T-cell (primary cell): ENCODE results near the gene MXRA8. TPM values are rescaled to one million over a fixed set of nuclear protein-coding genes. Genes with fewer than 3 reads are reported as not detected.

Experiments
- ATAC-seq, 4 experiments: fragments of 200-7000 bp in 3 of 4; fragments of 150-1000 bp in 1 of 4; cut with Tn5 transposase; replicated peaks in 1 of 4; 1 replicate in 3 of 4; 2 replicates in 1 of 4; pipeline ENCODE4 v1.10.0; 2021; ENCODE audit warnings: moderate library complexity in 3 of 4, mild to moderate bottlenecking in 2 of 4, moderate number of reproducible peaks in 1 of 4
- CTCF ChIA-PET, 2 donors: fragments of 300-600 bp; sonication (Branson Sonifier 250); formaldehyde crosslinking; loops; one replicate each; lab custom pipeline; 2022; ENCODE audit warnings: antibody characterized with exemption in 2 of 2; lab: Charles Lee
- POLR2A ChIA-PET, 2 donors: fragments of 300-600 bp; sonication (Branson Sonifier 250); formaldehyde crosslinking; loops; one replicate each; lab custom pipeline; 2022; ENCODE audit warnings: antibody characterized with exemption in 2 of 2; lab: Charles Lee
- DNase-seq, 35 experiments: peaks; one replicate each; pipeline versions ENCODE4 v3.0.0 to v3.0.0-alpha.2; 2013 to 2023
- H3K27ac ChIP-seq: one replicate; pipeline ENCODE4 v1.5.1; 2013; ENCODE audit warnings: low read length
- H3K27me3 ChIP-seq, 2 experiments: replicated peaks in 1 of 2; 1 replicate in 1 of 2; 2 replicates in 1 of 2; pipeline versions ENCODE4 v1.6.1 to v1.7.0; 2013; ENCODE audit warnings: low read length in 1 of 2, mixed read lengths in 1 of 2; ENCODE audit not compliant: control insufficient read depth in 2 of 2, insufficient read depth in 2 of 2; ENCODE audit errors: extremely low read depth in 1 of 2
- H3K36me3 ChIP-seq, 2 donors: 1 replicate in 1 of 2; 2 replicates in 1 of 2; pipeline versions ENCODE4 v1.6.1 to v1.7.0; 2013; ENCODE audit warnings: low read length in 1 of 2; ENCODE audit not compliant: control insufficient read depth in 2 of 2, insufficient read depth in 1 of 2; ENCODE audit errors: extremely low read depth in 1 of 2
- H3K4me1 ChIP-seq, 2 experiments: 1 replicate in 1 of 2; 2 replicates in 1 of 2; pipeline versions ENCODE4 v1.6.1 to v1.7.0; 2013; ENCODE audit warnings: low read length in 2 of 2, mixed read lengths in 1 of 2; ENCODE audit not compliant: insufficient read depth in 2 of 2, control insufficient read depth in 1 of 2; ENCODE audit errors: extremely low read depth in 1 of 2
- H3K4me3 ChIP-seq, 2 donors: 1 replicate in 1 of 2; 2 replicates in 1 of 2; pipeline versions ENCODE4 v1.5.1 to v1.7.0; 2013; ENCODE audit warnings: mild to moderate bottlenecking in 2 of 2, low read length in 1 of 2, moderate library complexity in 1 of 2; ENCODE audit not compliant: control insufficient read depth in 1 of 2; ENCODE audit errors: extremely low read depth in 1 of 2
- H3K9me3 ChIP-seq: 2 replicates; pipeline ENCODE4 v1.7.0; 2013
- H3K27ac Mint-ChIP-seq, 2 donors: one replicate each; pipeline ENCODE4 v1.8.0; 2020 to 2021; ENCODE audit warnings: mild to moderate bottlenecking in 2 of 2, mixed read lengths in 2 of 2
- H3K27me3 Mint-ChIP-seq, 2 donors: one replicate each; pipeline ENCODE4 v1.8.0; 2021 to 2022; ENCODE audit warnings: mixed read lengths in 2 of 2
- H3K36me3 Mint-ChIP-seq: one replicate; pipeline ENCODE4 v1.8.0; 2021; ENCODE audit warnings: mixed read lengths
- H3K4me1 Mint-ChIP-seq, 3 donors: one replicate each; pipeline ENCODE4 v1.8.0; 2020 to 2022; ENCODE audit warnings: mixed read lengths in 3 of 3, mild to moderate bottlenecking in 1 of 3
- H3K4me3 Mint-ChIP-seq, 3 donors: one replicate each; pipeline ENCODE4 v1.8.0; 2020 to 2022; ENCODE audit warnings: mild to moderate bottlenecking in 3 of 3, mixed read lengths in 3 of 3, moderate library complexity in 3 of 3
- H3K9me3 Mint-ChIP-seq, 3 donors: one replicate each; pipeline ENCODE4 v1.8.0; 2020 to 2022; ENCODE audit warnings: mixed read lengths in 3 of 3
- WGBS: methylation state at CpG from one replicate; pipeline ENCODE4 v1.1.5; 2013; ENCODE audit warnings: missing lambda C conversion rate; ENCODE audit not compliant: insufficient coverage; 5-methylcytosine and 5-hydroxymethylcytosine counted together
- total RNA-seq, 35 experiments: library from RNA in 6 of 35; stranded (reverse) in 6 of 35; fragments of 120-200 nt in 1 of 35; gene quantifications; one replicate each; pipeline versions ENCODE4 v1.2.1 to v1.2.4 and lab custom pipeline; 2013 to 2026

MXRA8 gene
- total RNA-seq, 5 donors from 2014 or later (not counting 1 experiment from before 2014, with no cell fraction given): 0.99 to 6.8 (median 1.9) TPM

- POLR2A ChIA-PET: no interaction called here
These were observed 32.2 kb downstream of the MXRA8 start for GRCh38 chr1:1326075-1326605.

DNA sequence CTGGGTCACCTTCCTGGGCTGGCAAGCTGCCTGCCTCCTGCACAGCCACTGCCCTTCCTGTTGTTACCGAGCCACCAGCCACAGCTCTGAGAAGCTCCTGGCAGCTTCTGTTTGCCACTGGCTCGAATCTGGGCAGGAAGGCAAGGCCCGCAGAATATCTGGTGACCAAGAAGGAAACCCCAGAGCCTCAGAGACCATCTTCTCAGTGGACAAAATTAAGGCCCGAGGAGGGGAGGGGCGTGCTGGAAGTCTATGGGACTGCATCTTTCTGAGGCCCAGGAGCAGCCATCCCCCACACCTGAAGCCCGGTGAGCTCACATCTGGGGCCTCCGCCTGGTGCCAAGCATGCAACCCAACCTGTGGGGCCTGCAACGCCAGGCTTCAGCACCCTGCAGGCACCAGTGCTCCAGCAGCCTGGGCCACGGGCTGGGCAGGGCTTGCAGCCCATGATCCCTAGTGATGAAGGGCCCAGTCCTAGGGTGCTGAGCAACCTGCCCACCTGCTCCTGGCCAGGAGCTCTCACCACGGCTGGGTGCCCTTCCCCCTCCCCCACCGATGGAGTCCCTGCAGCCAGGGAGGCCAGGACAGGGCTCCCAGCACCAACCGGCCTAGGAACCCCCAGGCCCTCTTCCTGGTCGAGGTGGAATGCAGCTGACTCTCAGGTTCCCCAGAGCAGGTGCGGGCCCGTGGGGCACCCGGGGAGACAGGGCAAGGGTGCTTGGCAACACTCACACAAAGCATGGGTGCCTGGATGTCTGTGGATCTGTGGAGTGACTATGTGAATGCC lies 32.9 kb downstream of the MXRA8 start:
- Mint-ChIP-seq H3K27me3 (no peaks in the 10 kb centered on the region), H3K4me3 (peak overlapping the region; percentile 71 to 89 (median 72)), H3K27ac (peak overlapping the region; percentile 74 to 78), H3K4me1 (peaks cover 31 to 42% (median 37%) of the 10 kb centered on the region in 3 donors), H3K9me3 (no peaks in the 10 kb centered on the region), H3K36me3 (no peaks in the 10 kb centered on the region)
- peak overlapping the region; percentile 33 for H3K27ac ChIP-seq
- DNase-seq (peak in 1 of 35 experiments; percentile 15), ATAC-seq (no peak)
- peak overlapping the region; percentile 49 to 74 for H3K4me3 ChIP-seq
- peaks cover 0 to 2% of the 10 kb centered on the region in 2 experiments for H3K27me3 ChIP-seq
- ChIA-PET CTCF (no interaction called here), POLR2A (no interaction called here)
- H3K9me3 ChIP-seq: no peaks in the 10 kb centered on the region
- WGBS: 55% methylated on average over 8 of the region's 16 CpGs
- peaks cover 17 to 54% of the 10 kb centered on the region in 2 experiments for H3K4me1 ChIP-seq
- H3K36me3 ChIP-seq: peaks cover 23 to 29% of the 10 kb centered on the region in 2 donors

More at GRCh38 chr1:1326075-1326605, 32.2 kb downstream of the MXRA8 start:
- DNase-seq: no peak
- Mint-ChIP-seq H3K4me1 (peaks cover 31 to 42% (median 37%) of the 10 kb centered on the region in 3 donors), H3K36me3 (no peaks in the 10 kb centered on the region), H3K27ac (peak overlapping the region; percentile 70 to 73), H3K4me3 (peak overlapping the region; percentile 71 to 89 (median 72)), H3K27me3 (no peaks in the 10 kb centered on the region), H3K9me3 (no peaks in the 10 kb centered on the region)
- ATAC-seq: no peak
- Histone ChIP-seq H3K27ac (no peak overlapping the region), H3K4me3 (peak overlapping the region in 1 of 2 donors; percentile 74), H3K9me3 (no peaks in the 10 kb centered on the region), H3K36me3 (peaks cover 16 to 22% of the 10 kb centered on the region in 2 donors), H3K27me3 (peaks cover 0 to 2% of the 10 kb centered on the region in 2 experiments), H3K4me1 (peaks cover 17 to 47% of the 10 kb centered on the region in 2 experiments)
- CTCF ChIA-PET: no interaction called here
- WGBS: 69% methylated on average over 6 of the region's 8 CpGs

GRCh38 chr1:1324524-1325287 lies 33.6 kb downstream of the MXRA8 start, which contains the start of the genes CPTP and INTS11:
Gene CPTP (plus strand): TSS chr1:1324802. CDS start chr1:1326911, 2,109 bp downstream.
Gene INTS11 (minus strand): TSS chr1:1324660. CDS start chr1:1324608, 52 bp downstream.
- Mint-ChIP-seq H3K27me3 (no peaks in the 10 kb centered on the region), H3K27ac (peak within 1 kb of the TSS; percentile 79), H3K9me3 (no peaks in the 10 kb centered on the region), H3K4me1 (peaks cover 28 to 44% (median 41%) of the 10 kb centered on the region in 3 donors), H3K4me3 (peak within 1 kb of the TSS; percentile 85 to 90 (median 89)), H3K36me3 (no peaks in the 10 kb centered on the region)
- peak within 1 kb of the TSS; percentile 33 for H3K27ac ChIP-seq
- H3K27me3 ChIP-seq: peaks cover 0 to 2% of the 10 kb centered on the region in 2 experiments
- ChIA-PET POLR2A (no interaction called here), CTCF (no interaction called here)
- no peaks in the 10 kb centered on the region for H3K9me3 ChIP-seq
- peaks cover 24 to 33% of the 10 kb centered on the region in 2 donors for H3K36me3 ChIP-seq
- H3K4me3 ChIP-seq: peak within 1 kb of the TSS; percentile 49 to 74
- peaks cover 17 to 57% of the 10 kb centered on the region in 2 experiments for H3K4me1 ChIP-seq
- DNase-seq (peak; percentile 78 to 96 (median 93)), ATAC-seq (peak; percentile 86 to 88 (median 87))
- under 1% methylated on average over 82 of the region's 84 CpGs for WGBS

GRCh38 chr1:1324084-1324523 lies 34.3 kb downstream of the MXRA8 start:
- Mint-ChIP-seq H3K27me3 (no peaks in the 10 kb centered on the region), H3K4me3 (peak overlapping the region; percentile 50 to 89 (median 82)), H3K9me3 (no peaks in the 10 kb centered on the region), H3K4me1 (peaks cover 27 to 44% (median 38%) of the 10 kb centered on the region in 3 donors), H3K27ac (no peak overlapping the region), H3K36me3 (peaks cover 6% of the 10 kb centered on the region)
- DNase-seq (peak in 1 of 35 experiments; percentile 28), ATAC-seq (peak in 3 of 4 experiments; percentile 36 to 42 (median 38))
- Histone ChIP-seq H3K36me3 (peaks cover 24 to 38% of the 10 kb centered on the region in 2 donors), H3K27me3 (peaks cover 0 to 2% of the 10 kb centered on the region in 2 experiments), H3K9me3 (no peaks in the 10 kb centered on the region), H3K4me3 (peak overlapping the region; percentile 49 to 72), H3K4me1 (peaks cover 17 to 57% of the 10 kb centered on the region in 2 experiments), H3K27ac (no peak overlapping the region)
- ChIA-PET CTCF (no interaction called here), POLR2A (no interaction called here)
- WGBS: under 1% methylated on average over 40 of the region's 41 CpGs

DNA sequence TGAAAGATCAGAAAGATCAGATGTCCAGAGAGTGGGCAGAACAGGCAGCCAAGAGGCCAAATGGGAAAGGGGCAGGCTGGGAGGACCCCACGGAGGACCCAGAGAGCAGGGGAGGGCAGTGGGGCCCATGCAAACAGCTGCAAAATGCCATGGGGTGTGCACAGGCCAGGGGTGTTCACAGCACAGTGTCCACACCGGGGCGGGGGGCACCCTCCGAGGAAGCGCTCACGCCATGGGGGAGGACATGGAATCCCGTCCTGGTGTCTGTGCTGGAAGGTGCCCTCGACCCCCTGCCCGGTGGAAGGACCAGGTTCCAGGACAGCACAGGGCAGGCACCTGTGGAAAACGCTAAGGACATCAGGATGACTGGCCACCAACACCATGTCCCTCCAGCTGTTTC lies 35.4 kb downstream of the MXRA8 start:
- H3K4me3 Mint-ChIP-seq: peak overlapping the region; percentile 83 to 89 (median 85)
- H3K27ac Mint-ChIP-seq: peak overlapping the region; percentile 31 to 64
- H3K9me3 Mint-ChIP-seq: no peaks in the 10 kb centered on the region
- peaks cover 6% of the 10 kb centered on the region for H3K36me3 Mint-ChIP-seq
- Histone ChIP-seq H3K27ac (no peak overlapping the region), H3K9me3 (no peaks in the 10 kb centered on the region), H3K4me3 (no peak overlapping the region), H3K4me1 (peaks cover 17 to 57% of the 10 kb centered on the region in 2 experiments), H3K27me3 (peaks cover 0 to 2% of the 10 kb centered on the region in 2 experiments), H3K36me3 (peaks cover 25 to 43% of the 10 kb centered on the region in 2 donors)
- DNase-seq (no peak), ATAC-seq (no peak)
- ChIA-PET POLR2A (no interaction called here), CTCF (no interaction called here)
- peaks cover 27 to 44% (median 38%) of the 10 kb centered on the region in 3 donors for H3K4me1 Mint-ChIP-seq
- 95% methylated on average over 10 of the region's 10 CpGs for WGBS
- no peaks in the 10 kb centered on the region for H3K27me3 Mint-ChIP-seq
